ENCODE measurements around the gene LRP5. TPM values are rescaled to one million over a fixed set of nuclear protein-coding genes. Genes with fewer than 3 reads are reported as not detected.
"Not testable (repeated sequence)": the region's sequence is repeated elsewhere in the genome, so short reads cannot be mapped to it uniquely, and the experiment has no call there.

The LRP5 gene
- total and polyA plus RNA-seq, 12 donors = 10.7 to 277 (median 75.8) TPM

DNA sequence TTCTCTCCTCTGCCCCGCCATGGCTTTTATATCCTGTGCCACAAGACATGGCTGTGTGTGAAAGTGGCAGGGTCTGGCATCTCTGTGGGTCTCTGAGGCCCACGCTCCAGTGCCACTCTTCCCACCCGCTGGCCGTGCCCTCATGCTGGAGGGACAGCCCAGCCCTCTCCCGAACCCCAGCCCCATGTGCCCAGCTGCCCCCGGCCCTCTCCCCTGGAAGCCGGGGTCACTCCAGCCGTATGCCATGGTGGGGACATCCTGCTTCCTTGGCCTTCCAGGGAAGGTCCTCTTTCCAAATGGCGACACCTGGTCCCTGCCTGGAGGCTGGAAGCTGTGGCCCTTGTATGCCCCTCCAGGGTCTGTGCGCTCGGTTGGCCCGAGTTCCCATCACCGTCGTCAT, 84.9 kb downstream of the LRP5 start:
- Histone ChIP-seq H3K27ac (no peak overlapping the region), H3K9me3 (replicated peaks in 1 of 3) (no peaks in the 10 kb centered on the region), H3K4me1 (replicated peaks in 1 of 2) (peaks cover 0 to 16% of the 10 kb centered on the region in 2 donors), H3K36me3 (replicated peaks in 1 of 2) (peaks cover 0 to 9% of the 10 kb centered on the region in 2 donors), H3K27me3 (no peaks in the 10 kb centered on the region), H3K4me3 (no peak overlapping the region)
- no peak for DNase-seq
- WGBS, 4 donors = 88 to 94% (median 90%) methylated on average over 8 to 14 of the region's 14 CpGs
- intact Hi-C loops (cut with DNase I) = no loop called here
- TF ChIP-seq, protein P1, sequence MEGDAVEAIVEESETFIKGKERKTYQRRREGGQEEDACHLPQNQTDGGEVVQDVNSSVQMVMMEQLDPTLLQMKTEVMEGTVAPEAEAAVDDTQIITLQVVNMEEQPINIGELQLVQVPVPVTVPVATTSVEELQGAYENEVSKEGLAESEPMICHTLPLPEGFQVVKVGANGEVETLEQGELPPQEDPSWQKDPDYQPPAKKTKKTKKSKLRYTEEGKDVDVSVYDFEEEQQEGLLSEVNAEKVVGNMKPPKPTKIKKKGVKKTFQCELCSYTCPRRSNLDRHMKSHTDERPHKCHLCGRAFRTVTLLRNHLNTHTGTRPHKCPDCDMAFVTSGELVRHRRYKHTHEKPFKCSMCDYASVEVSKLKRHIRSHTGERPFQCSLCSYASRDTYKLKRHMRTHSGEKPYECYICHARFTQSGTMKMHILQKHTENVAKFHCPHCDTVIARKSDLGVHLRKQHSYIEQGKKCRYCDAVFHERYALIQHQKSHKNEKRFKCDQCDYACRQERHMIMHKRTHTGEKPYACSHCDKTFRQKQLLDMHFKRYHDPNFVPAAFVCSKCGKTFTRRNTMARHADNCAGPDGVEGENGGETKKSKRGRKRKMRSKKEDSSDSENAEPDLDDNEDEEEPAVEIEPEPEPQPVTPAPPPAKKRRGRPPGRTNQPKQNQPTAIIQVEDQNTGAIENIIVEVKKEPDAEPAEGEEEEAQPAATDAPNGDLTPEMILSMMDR (IDR thresholded peaks at IDR 0.05) = no peak

DNA sequence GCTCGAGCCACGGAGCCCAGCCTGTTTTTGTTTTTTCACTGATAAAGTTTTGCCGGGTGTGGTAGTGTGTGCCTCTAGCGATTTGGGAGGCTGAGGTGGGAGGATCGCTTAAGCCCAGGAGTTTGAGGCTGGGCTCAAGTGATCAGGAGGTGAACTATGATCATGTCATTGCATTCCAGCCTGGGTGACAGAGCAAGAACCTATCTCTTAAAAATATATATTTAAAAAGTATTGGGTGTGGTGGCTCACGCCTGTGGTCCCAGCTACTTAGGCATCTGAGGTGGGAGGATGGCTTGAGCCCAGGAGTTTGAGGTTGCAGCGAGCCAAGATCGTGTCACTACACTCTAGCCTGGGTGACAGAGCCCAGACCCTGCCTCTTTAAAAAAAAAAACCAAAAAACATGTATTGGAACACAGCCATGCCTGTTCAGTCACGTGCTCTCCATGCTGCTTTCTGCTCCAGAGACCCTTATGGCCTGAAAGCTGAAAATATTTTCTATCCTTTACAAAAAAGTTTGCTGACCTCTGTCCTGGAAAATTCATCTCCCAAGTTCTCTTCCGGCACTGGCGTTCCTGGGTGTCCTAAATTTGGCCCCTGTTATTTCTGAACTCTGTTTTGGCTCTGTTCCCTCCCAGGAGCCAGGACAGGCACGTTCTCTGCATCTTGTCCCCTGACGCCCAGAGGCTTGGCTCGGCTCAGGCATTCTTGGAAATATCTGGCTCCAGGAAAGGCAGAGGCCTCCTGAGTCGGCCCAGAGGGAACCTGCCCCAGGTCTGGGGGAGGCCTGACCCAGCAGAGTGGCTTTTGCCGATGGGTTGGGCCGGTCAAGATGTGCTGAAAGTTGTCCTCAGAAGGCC, 86.8 kb downstream of the LRP5 start:
- no peaks in the 10 kb centered on the region for H3K27me3 ChIP-seq
- peaks cover 0 to 27% of the 10 kb centered on the region in 2 donors for H3K36me3 ChIP-seq (replicated peaks in 1 of 2)
- H3K4me3 ChIP-seq = no peak overlapping the region
- no peaks in the 10 kb centered on the region for H3K9me3 ChIP-seq (replicated peaks in 1 of 3)
- intact Hi-C loops (cut with DNase I) = no loop called here
- H3K27ac ChIP-seq = peak overlapping the region in 3 of 5 donors; percentile 30 to 70 (median 57)
- TF ChIP-seq POLR2A (IDR thresholded peaks at IDR 0.05) = no peak
- TF ChIP-seq, protein P1 (IDR thresholded peaks at IDR 0.05) = no peak
- peak in 6 of 7 donors; percentile 41 to 73 (median 65) for DNase-seq
- peaks cover 0 to 16% of the 10 kb centered on the region in 2 donors for H3K4me1 ChIP-seq (replicated peaks in 1 of 2)
- WGBS, 4 donors = 45 to 52% (median 50%) methylated on average over 13 to 17 of the region's 17 CpGs

DNA sequence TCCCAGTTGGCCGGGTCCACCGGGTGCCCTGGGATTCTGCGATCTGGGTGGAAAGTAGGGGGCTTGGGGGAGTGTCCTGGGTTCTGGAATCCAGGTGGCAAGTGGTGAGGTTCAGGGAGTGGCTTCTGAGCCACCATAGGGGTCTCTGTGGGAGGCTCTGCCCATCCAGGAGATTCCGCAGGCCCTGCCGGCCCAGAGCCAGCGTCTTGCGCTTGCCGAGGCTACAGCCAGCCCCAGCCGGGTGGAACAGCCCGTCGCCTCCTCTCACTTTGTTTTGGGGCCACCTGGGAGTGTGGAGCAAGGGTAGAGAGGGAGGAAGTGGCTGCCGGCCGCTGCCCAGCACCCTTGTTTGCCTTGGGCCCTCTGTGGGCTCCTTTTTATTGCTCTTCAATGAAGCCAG, 87.5 kb downstream of the LRP5 start:
- TF ChIP-seq, protein P1 (IDR thresholded peaks at IDR 0.05) = no peak
- no peak for TF ChIP-seq POLR2A (IDR thresholded peaks at IDR 0.05)
- peak overlapping the region in 3 of 5 donors; percentile 30 to 70 (median 57) for H3K27ac ChIP-seq
- WGBS, 4 donors = 81 to 83% (median 82%) methylated on average over 10 to 13 of the region's 13 CpGs
- peaks cover 0 to 16% of the 10 kb centered on the region in 2 donors for H3K4me1 ChIP-seq (replicated peaks in 1 of 2)
- no peaks in the 10 kb centered on the region for H3K9me3 ChIP-seq (replicated peaks in 1 of 3)
- H3K27me3 ChIP-seq = no peaks in the 10 kb centered on the region
- DNase-seq = no peak
- peaks cover 0 to 31% of the 10 kb centered on the region in 2 donors for H3K36me3 ChIP-seq (replicated peaks in 1 of 2)
- intact Hi-C loops (cut with DNase I) = no loop called here
- H3K4me3 ChIP-seq = no peak overlapping the region

DNA sequence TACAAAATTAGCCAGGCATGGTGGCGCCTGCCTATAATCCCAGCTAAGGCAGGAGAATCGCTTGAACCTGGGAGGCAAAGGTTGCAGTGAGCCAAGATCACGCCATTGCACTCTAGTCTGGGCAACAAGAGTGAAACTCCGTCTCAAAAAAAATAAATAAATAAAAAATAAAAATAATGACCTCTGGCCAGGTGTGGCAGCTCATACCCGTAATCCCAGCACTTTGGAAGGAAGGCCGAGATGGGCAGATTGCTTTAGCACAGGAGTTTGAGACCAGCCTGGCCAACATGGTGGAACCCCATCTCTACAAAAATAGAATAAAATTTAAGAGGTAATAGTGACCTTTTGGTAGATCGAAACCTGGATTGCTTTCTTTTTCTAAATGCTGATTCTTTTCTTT, 88.2 kb downstream of the LRP5 start:
- H3K4me3 ChIP-seq; DNase-seq; H3K9me3 ChIP-seq (replicated peaks in 1 of 3); H3K27me3 ChIP-seq; intact Hi-C loops (cut with DNase I); H3K27ac ChIP-seq: not testable (repeated sequence)
- Histone ChIP-seq H3K4me1 (replicated peaks in 1 of 2) (peaks cover 0 to 16% of the 10 kb centered on the region in 2 donors), H3K36me3 (replicated peaks in 1 of 2) (peaks cover 0 to 31% of the 10 kb centered on the region in 2 donors)
- WGBS, 4 donors = 94 to 97% (median 95%) methylated on average over 7 of the region's 7 CpGs

Data from adrenal gland (tissue), 12 donors.